ENCODE measurements around the gene ACSS2. TPM values are rescaled to one million over a fixed set of nuclear protein-coding genes. Genes with fewer than 3 reads are reported as not detected.

The ACSS2 gene
- total RNA-seq, 4 donors from 2014 or later = 58.9 to 114 (median 85.3) TPM

DNA sequence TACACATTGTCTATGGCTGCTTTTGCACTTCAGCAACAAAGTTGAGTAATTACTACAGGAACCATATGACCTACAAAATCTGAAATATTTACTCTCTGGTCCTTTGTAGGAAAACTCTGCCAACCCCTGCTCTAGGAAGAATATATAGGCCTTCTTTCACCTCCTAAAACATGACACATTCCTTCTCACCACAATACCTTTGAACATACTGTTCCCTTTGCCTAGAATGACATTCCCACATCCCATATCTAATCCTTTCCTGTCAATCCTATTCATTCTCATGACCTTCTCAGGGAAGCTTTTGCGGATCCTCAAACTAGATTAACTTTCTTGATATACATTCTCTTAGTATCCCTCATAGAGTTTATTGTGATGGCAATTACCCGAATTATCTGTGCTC is 33.0 kb upstream of the ACSS2 start:
- Histone ChIP-seq H3K4me3 (no peak overlapping the region), H3K4me1 (no peaks in the 10 kb centered on the region), H3K9me3 (no peaks in the 10 kb centered on the region), H3K36me3 (peaks cover 10% of the 10 kb centered on the region), H3K27ac (no peak overlapping the region), H3K27me3 (no peaks in the 10 kb centered on the region)
- 93% methylated on average over 2 of the region's 2 CpGs for WGBS
- DNase-seq (ENCODE audit: low spot score in 2 of 2) = no peak
- TF ChIP-seq POLR2A (IDR thresholded peaks at IDR 0.05) = no peak
- TF ChIP-seq, protein P1, sequence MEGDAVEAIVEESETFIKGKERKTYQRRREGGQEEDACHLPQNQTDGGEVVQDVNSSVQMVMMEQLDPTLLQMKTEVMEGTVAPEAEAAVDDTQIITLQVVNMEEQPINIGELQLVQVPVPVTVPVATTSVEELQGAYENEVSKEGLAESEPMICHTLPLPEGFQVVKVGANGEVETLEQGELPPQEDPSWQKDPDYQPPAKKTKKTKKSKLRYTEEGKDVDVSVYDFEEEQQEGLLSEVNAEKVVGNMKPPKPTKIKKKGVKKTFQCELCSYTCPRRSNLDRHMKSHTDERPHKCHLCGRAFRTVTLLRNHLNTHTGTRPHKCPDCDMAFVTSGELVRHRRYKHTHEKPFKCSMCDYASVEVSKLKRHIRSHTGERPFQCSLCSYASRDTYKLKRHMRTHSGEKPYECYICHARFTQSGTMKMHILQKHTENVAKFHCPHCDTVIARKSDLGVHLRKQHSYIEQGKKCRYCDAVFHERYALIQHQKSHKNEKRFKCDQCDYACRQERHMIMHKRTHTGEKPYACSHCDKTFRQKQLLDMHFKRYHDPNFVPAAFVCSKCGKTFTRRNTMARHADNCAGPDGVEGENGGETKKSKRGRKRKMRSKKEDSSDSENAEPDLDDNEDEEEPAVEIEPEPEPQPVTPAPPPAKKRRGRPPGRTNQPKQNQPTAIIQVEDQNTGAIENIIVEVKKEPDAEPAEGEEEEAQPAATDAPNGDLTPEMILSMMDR (IDR thresholded peaks at IDR 0.05) = no peak
- no peak for TF ChIP-seq EP300 (IDR thresholded peaks at IDR 0.05)
- no peak for TF ChIP-seq POLR2AphosphoS5 (IDR thresholded peaks at IDR 0.05)

DNA sequence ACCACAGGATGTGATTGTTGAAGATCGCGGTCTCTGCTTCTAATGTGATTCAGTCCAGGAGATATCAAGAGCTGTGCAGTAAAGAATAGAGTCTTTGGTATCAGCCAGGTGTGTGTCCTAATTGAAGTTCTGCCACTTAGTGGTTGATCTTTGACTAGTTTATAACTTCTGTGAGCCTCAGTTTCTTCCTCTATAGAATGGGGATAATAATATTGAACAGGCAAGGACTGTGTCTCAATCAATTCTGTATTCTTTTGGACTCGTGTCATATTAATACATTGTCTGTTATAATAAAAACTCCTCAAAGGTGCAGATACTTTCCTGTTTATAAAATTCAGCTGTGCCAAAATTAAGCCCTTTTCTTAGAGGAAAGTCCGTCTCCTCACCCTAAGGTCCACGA is 27.8 kb upstream of the ACSS2 start:
- Histone ChIP-seq H3K4me1 (no peaks in the 10 kb centered on the region), H3K27ac (no peak overlapping the region), H3K27me3 (no peaks in the 10 kb centered on the region), H3K4me3 (no peak overlapping the region), H3K9me3 (no peaks in the 10 kb centered on the region), H3K36me3 (peaks cover 44% of the 10 kb centered on the region)
- WGBS = 94% methylated on average over 5 of the region's 5 CpGs
- TF ChIP-seq, protein P1 (IDR thresholded peaks at IDR 0.05) = no peak
- no peak for TF ChIP-seq POLR2AphosphoS5 (IDR thresholded peaks at IDR 0.05)
- TF ChIP-seq EP300 (IDR thresholded peaks at IDR 0.05) = no peak
- no peak for TF ChIP-seq POLR2A (IDR thresholded peaks at IDR 0.05)
- no peak for DNase-seq (ENCODE audit: low spot score in 2 of 2)

DNA sequence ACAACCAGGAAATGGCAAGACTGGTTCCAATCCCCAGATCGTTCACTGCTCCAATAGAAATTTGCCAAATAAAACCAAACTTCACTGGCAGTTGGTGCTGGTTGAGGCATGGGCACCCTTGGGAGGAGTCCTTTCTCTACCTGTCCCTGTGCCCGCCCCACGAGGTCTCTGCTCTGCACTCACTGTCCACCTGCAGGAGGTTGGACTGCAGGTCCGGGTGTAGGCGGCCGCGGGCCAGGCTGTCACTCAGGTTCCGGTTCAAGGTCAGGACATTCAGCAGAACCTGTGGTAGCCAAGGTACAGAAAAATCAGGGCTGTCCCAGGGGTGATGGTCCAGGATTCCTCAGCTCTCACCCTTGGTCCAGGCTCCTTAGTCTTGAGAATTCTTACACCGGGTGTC is 26.6 kb upstream of the ACSS2 start:
- Histone ChIP-seq H3K36me3 (peaks cover 50% of the 10 kb centered on the region), H3K9me3 (no peaks in the 10 kb centered on the region), H3K4me1 (no peaks in the 10 kb centered on the region), H3K27me3 (no peaks in the 10 kb centered on the region), H3K27ac (no peak overlapping the region), H3K4me3 (no peak overlapping the region)
- DNase-seq (ENCODE audit: low spot score in 2 of 2) = no peak
- WGBS = 93% methylated on average over 9 of the region's 9 CpGs
- TF ChIP-seq POLR2AphosphoS5 (IDR thresholded peaks at IDR 0.05) (no peak), POLR2A (IDR thresholded peaks at IDR 0.05) (no peak), EP300 (IDR thresholded peaks at IDR 0.05) (no peak)
- TF ChIP-seq, protein P1 (IDR thresholded peaks at IDR 0.05) = no peak

DNA sequence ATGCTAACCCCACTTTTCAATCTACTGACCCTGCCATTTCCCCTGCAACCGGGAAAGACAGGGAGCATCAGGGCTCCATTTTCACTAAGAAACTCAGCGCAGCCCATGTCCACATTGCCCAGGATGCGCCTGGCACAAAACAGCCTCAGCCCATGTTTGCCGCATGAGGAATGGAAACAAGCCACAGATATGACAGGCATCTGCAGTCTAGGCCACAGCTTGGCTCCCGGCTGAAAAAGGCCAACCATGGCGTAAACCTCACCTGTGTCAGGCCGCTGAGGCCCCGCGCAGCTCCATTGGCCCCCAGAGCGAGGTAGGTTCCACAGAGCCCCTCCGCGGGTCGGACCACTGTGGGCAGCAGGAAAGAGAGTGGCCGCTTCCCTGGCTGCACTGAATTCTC is 25.4 kb upstream of the ACSS2 start:
- WGBS = 96% methylated on average over 14 of the region's 14 CpGs
- no peak overlapping the region for H3K4me3 ChIP-seq
- no peak for DNase-seq (ENCODE audit: low spot score in 2 of 2)
- peaks cover 47% of the 10 kb centered on the region for H3K36me3 ChIP-seq
- no peak overlapping the region for H3K27ac ChIP-seq
- TF ChIP-seq, protein P1 (IDR thresholded peaks at IDR 0.05) = no peak
- TF ChIP-seq POLR2A (IDR thresholded peaks at IDR 0.05) = no peak
- no peak for TF ChIP-seq POLR2AphosphoS5 (IDR thresholded peaks at IDR 0.05)
- no peak for TF ChIP-seq EP300 (IDR thresholded peaks at IDR 0.05)
- no peaks in the 10 kb centered on the region for H3K9me3 ChIP-seq
- H3K4me1 ChIP-seq = no peaks in the 10 kb centered on the region
- no peaks in the 10 kb centered on the region for H3K27me3 ChIP-seq

DNA sequence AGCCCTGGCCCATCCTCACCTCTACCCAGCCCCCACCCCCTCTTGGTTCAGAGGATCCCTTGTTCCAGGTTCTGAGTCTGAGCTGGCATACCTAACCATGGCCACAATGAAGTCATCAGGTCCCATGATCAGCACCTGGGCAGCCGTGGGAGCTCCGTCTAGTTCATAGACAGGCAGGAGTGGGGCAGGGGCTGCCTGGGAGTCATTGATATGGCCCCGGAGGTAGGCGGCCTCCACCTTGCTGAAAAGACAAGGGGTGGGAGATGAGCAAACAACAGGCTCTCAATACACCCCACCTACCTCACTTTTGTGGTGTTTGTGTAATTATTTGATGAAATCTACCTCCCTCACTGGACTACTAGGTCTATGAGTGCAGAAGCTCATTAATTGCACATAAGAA is 24.1 kb upstream of the ACSS2 start:
- no peaks in the 10 kb centered on the region for H3K9me3 ChIP-seq
- no peak overlapping the region for H3K27ac ChIP-seq
- no peak for TF ChIP-seq POLR2AphosphoS5 (IDR thresholded peaks at IDR 0.05)
- TF ChIP-seq EP300 (IDR thresholded peaks at IDR 0.05) = no peak
- H3K27me3 ChIP-seq = no peaks in the 10 kb centered on the region
- no peak overlapping the region for H3K4me3 ChIP-seq
- 90% methylated on average over 4 of the region's 4 CpGs for WGBS
- no peak for DNase-seq (ENCODE audit: low spot score in 2 of 2)
- H3K4me1 ChIP-seq = no peaks in the 10 kb centered on the region
- H3K36me3 ChIP-seq = peaks cover 59% of the 10 kb centered on the region

DNA sequence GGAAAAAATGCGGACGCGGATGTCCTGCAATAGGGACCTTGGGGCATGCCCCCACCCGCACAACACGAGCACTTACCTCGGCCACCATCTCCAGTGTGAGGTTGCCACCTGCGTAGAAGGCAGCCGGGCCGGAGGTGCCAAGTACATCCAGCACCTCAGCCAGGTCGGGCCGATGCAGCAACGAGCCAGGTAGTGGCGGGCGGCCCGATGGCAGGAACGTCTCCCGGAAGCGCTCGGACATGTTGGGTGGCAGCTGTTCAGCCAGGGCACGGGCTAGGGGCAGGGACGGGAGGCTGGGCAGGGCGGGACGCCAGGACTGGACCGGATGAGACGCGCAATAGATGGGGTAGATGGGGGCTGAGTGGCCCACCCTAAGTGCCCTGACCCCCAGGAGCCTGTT is 17.0 kb upstream of the ACSS2 start:
- H3K36me3 ChIP-seq = peaks cover 30% of the 10 kb centered on the region
- 96% methylated on average over 26 of the region's 26 CpGs for WGBS
- no peak overlapping the region for H3K27ac ChIP-seq
- DNase-seq (ENCODE audit: low spot score in 2 of 2) = no peak
- TF ChIP-seq, protein P1 (IDR thresholded peaks at IDR 0.05) = no peak
- TF ChIP-seq POLR2A (IDR thresholded peaks at IDR 0.05) = no peak
- TF ChIP-seq POLR2AphosphoS5 (IDR thresholded peaks at IDR 0.05) = no peak
- no peak for TF ChIP-seq EP300 (IDR thresholded peaks at IDR 0.05)
- no peak overlapping the region for H3K4me3 ChIP-seq
- peaks cover 5% of the 10 kb centered on the region for H3K4me1 ChIP-seq
- no peaks in the 10 kb centered on the region for H3K9me3 ChIP-seq
- H3K27me3 ChIP-seq = no peaks in the 10 kb centered on the region
